ENCODE measurements around the gene RTN4RL2.

RTN4RL2 gene

GRCh38 chr11:57463671-57464538, 3.6 kb downstream of the RTN4RL2 start:
- DNase-seq, result no peak

- DNase-seq, result no peak
Observed at GRCh38 chr11:57464539-57465181, 4.3 kb downstream of the RTN4RL2 start.

DNA sequence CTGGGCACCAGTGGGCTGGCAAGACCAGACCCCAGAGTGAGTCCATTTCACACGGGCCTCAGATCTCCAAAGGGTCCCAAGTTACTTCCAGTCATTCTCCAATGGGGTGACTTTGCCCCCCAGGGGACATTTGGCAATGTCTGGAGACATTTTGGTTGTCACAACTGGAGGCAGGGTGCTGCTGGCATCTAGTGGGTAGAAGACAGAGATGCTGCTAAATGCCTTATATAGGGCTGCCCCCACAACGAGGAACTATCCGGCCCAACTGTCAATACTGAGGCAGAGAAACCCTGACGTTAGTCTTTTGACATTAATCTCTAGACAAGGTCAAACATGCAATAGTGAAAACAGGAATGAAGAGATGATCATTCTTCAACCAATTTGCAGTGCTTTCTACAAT, 6.4 kb downstream of the RTN4RL2 start:
- DNase-seq, result peak; percentile 42

GRCh38 chr11:57467508-57468157, 7.3 kb downstream of the RTN4RL2 start:
- DNase-seq, result no peak

DNA sequence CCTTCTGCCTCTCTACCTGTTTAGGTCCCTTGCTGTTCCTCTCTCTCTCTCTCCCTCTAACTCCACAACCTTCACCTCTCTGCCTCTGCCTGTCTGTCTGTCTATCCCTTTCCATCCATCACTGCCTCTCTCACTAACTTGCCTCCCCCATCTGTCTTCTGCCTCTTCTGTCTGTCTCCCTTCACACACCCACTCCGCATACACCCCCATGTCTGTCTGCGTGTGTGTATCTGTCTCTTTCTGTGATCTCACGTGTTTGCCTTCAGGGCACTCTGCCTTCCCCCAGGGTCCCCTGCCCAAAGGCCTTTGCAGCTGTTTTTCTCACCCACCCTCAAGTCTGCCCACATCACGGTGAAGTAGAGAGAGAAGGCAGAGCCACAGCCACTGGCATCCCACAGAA, 7.9 kb downstream of the RTN4RL2 start:
- no peak for DNase-seq

GRCh38 chr11:57469268-57469667, 8.9 kb downstream of the RTN4RL2 start:
- DNase-seq, result no peak

- no peak for DNase-seq
Observed at GRCh38 chr11:57471496-57471895, 11.2 kb downstream of the RTN4RL2 start.

DNA sequence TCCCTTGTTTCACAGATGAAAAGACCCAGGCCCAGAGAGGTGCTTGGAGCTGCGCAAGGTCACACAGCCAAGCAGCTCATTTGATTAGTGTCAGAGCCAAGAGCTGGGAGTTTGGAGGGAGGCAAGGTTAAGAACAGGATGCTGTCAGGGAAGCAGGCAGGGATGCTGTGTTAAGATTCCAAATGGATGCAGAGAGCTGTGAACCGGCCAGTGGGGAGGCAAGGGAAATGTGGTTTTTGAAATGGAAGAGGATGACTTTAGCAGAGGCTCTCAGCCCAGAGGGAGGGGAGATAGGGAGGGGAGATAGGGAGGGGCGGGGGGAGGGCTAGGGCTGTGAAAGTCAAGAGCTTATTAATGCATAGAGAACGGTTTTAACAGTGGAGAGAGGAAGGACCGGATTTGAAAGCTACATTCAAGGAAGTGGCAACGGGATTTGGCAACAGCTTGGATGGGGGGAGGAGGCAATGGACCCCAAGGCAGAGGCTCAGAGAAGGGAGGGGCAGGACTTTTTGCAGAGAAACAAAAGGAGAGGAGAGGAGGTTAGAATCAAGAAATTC, 13.0 kb downstream of the RTN4RL2 start:
- DNase-seq, result peak; percentile 67

- DNase-seq, result peak; percentile 82
Observed at GRCh38 chr11:57474017-57474802, 13.9 kb downstream of the RTN4RL2 start.

DNA sequence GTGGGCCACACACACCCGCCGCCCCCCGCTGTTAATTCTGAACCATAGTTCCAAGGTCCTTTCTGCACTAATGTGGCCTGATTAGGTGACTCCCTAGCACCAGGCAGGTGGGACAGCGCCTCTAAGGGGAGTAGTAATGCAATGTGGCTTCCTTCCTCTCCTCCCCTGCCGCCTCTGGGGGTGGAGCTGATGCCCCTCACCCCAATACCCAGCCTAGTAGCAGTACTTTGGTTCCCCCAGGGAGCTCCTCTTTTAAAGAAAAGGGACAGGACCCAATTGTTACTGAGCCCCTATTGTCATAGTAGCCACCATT, 14.4 kb downstream of the RTN4RL2 start:
- no peak for DNase-seq

GRCh38 chr11:57475191-57475590, 14.9 kb downstream of the RTN4RL2 start:
- DNase-seq, result no peak

GRCh38 chr11:57475671-57476046, 15.3 kb downstream of the RTN4RL2 start:
- no peak for DNase-seq

DNA sequence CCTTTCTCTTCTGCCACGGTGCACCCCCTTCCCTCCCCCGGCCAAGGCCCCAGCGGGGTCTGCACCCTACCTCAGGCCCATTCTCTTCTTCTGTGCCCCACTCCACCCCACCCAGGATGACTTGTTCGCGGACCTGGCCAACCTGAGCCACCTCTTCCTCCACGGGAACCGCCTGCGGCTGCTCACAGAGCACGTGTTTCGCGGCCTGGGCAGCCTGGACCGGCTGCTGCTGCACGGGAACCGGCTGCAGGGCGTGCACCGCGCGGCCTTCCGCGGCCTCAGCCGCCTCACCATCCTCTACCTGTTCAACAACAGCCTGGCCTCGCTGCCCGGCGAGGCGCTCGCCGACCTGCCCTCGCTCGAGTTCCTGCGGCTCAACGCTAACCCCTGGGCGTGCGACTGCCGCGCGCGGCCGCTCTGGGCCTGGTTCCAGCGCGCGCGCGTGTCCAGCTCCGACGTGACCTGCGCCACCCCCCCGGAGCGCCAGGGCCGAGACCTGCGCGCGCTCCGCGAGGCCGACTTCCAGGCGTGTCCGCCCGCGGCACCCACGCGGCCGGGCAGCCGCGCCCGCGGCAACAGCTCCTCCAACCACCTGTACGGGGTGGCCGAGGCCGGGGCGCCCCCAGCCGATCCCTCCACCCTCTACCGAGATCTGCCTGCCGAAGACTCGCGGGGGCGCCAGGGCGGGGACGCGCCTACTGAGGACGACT, 15.9 kb downstream of the RTN4RL2 start:
- peak; percentile 51 for DNase-seq

GRCh38 chr11:57476757-57477506, 16.6 kb downstream of the RTN4RL2 start:
- peak; percentile 81 for DNase-seq

DNA sequence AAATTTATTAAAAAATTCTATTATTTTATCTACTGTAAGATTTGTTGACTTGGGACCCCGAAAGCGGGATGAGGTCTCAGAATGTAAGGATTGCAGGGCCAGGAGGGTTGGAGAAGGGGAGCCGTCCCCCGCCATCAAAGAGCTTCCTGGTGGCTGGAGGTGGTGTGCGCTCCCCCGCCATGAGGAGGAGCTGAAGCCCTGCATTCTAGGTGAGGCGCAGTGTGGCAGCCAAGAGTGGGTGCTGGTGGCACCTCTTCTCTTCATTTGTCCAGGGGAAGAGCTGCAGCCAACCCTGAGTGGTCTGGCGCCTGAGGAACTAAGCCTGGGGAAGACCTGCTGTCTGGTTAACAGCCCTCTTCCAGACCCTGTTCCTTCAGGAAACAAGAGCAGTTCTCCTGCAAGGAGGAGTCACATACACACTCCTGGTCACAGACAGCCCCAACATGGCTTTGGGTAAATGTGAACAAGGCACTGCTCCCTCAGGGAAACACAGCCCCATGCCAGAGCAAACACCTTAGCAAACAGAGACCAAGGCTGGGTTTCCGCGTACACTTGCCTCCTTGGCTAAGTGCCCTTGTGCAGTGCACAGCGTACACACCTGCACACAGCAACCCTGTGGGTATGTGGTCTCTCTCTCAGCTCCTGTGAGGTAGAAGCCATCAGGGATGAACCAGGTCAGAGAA, 17.3 kb downstream of the RTN4RL2 start:
- DNase-seq, result no peak

DNA sequence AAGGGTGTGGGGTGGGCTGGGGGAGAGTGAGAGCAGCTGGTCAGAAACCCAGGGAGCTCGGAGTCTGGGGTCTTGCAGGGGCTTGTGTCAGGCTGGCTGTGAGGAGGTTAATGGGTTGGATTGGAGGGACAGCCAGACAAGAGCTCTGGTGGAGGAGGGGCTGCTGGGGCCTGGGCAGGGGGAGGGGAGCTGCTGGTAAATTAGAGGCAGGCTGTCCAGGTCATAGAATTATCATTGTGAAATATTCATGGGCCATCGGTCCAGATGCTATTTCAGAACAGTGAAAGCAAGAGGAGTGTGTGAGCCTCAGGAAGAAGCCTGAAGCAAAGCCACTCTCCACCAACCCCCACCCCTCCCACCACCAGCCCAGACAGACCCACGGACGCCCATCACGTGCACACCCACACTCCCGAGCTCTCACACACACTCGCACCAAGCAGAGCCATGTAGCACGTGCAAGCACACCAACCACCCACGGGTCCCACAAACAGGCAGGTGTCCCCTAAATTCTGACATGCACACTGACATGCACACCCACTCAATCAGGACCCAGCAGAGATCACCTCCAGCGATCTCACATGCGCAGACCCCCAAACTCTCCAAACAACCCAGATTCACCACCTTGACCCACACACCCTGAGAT, 18.8 kb downstream of the RTN4RL2 start:
- no peak for DNase-seq

DNA sequence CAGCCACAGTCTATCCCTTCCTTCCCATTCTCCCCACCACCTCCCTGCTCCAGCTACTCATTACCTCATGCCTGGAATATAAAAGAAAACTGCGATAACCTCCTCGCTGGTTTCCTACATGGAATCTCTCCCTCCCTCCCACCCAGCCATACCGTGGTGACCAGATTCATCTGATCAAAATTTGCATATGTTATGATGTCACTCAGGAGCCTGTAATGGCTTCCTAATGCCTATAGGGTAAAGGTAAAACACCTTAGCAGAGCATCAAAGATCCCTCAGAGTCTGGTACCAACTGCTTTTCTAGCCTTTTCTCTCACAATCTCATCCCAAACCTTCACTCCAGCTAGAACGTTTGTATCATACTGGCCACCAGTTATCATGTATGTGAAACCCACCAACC, 19.6 kb downstream of the RTN4RL2 start:
- no peak for DNase-seq

DNA sequence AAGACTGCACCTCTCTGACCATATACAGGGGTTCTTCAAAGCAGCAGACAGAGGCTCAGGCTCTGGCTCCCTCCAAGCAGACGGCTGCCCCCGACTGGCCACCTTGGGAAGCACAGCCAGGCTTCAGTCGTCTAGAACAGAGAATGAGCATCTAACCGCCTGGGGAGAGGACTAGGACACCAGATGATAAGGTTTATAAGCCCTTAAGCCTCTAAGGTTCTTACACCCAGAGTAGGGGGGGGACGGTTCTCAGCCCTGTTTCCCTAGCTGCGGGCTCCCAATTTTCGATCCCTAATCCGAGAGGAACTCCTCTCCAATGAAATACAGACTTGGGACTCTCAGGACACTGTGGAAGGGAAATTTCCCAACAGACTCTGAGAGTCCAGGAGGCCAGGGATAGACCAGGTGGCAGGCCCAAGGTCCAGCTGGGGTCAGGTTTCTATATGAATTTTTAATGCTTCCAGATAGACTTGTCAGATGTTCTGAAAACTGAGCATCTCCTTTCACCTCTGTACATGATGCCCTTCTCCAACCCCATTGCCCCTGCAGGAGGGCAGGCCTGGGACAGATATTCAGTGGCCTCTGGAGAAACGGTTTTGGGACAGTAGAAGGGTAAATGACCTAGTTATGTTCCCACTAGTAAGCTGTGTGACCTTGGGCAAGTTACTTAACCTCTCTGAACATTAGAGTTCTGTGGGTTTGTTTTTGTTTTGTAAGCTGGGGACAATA, 20.2 kb downstream of the RTN4RL2 start:
- DNase-seq, result peak; percentile 92

DNA sequence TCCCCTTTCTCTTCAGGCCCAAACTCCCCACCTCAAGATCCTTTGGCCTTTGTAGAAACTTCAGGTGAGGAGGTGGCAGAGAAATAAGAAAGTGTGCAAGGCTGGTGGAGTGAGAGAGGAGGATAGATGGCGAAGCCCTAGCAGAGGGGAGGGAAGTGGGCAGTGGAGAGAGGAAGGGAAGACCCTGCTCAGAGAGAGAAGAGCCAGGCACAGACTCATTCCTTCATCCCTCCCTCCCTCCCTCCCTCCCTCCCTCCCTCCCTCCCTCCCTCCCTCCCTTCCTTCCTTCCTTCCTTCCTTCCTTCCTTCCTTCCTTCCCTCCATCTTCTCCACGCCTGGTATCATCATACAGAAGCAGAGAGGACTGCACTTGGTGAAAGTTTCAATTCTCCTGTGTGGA, 21.0 kb downstream of the RTN4RL2 start:
- DNase-seq, result no peak

All from hematopoietic multipotent progenitor cell treated with erythropoietin and hydrocortisone succinate and interleukin-3 and kit ligand, for 6 days (in vitro differentiated cells).